Smooth muscle cell (in vitro differentiated cells): ENCODE measurements around the gene ADGRB2. TPM values are rescaled to one million over a fixed set of nuclear protein-coding genes. Genes with fewer than 3 reads are reported as not detected.

Experiments
- DNase-seq: peaks from one replicate; lab custom pipeline; 2025; ENCODE audit not compliant: unreplicated experiment; lab: John Stamatoyannopoulos, UW
- H2AFZ ChIP-seq: fragments of 200-600 bp; sonication (generic); 2 replicates; pipeline ENCODE4 v1.6.0; 2016; ENCODE audit warnings: antibody characterized with exemption, low read depth, mild to moderate bottlenecking
- H3F3A ChIP-seq: fragments of 200-600 bp; sonication (generic); 2 replicates; pipeline ENCODE4 v1.6.0; 2017; ENCODE audit warnings: antibody characterized with exemption, low read depth
- H3K27ac ChIP-seq: fragments of 200-600 bp; sonication (generic); 2 replicates; pipeline ENCODE4 v1.5.1; 2016; ENCODE audit warnings: low read depth, mild to moderate bottlenecking
- H3K27me3 ChIP-seq: fragments of 200-600 bp; sonication (generic); 2 replicates; pipeline ENCODE4 v1.6.1; 2016; ENCODE audit warnings: low read depth, mild to moderate bottlenecking
- H3K36me3 ChIP-seq: fragments of 200-600 bp; sonication (generic); 2 replicates; pipeline ENCODE4 v1.5.1; 2016; ENCODE audit warnings: low read depth
- H3K4me1 ChIP-seq: fragments of 200-600 bp; sonication (generic); 2 replicates; pipeline ENCODE4 v1.5.1; 2016; ENCODE audit warnings: low read depth
- H3K4me2 ChIP-seq: fragments of 200-600 bp; sonication (generic); 2 replicates; pipeline ENCODE4 v1.6.0; 2016; ENCODE audit warnings: mild to moderate bottlenecking
- H3K4me3 ChIP-seq: fragments of 200-600 bp; sonication (generic); 2 replicates; pipeline ENCODE4 v1.5.1; 2016; ENCODE audit warnings: mild to moderate bottlenecking
- H3K79me2 ChIP-seq: fragments of 200-600 bp; sonication (generic); 2 replicates; pipeline ENCODE4 v1.6.0; 2016; ENCODE audit warnings: low read depth, mild to moderate bottlenecking
- H3K9ac ChIP-seq: fragments of 200-600 bp; sonication (generic); 2 replicates; pipeline ENCODE4 v1.6.0; 2016; ENCODE audit warnings: low read depth
- H3K9me3 ChIP-seq: fragments of 200-600 bp; sonication (generic); replicated peaks from 2 replicates; pipeline ENCODE4 v1.5.1; 2016; ENCODE audit warnings: low read depth
- H4K20me1 ChIP-seq: fragments of 200-600 bp; sonication (generic); 2 replicates; pipeline ENCODE4 v1.6.0; 2016; ENCODE audit warnings: low read depth
- WGBS: methylation state at CpG from one replicate; pipeline ENCODE4 v1.1.7; 2016; ENCODE audit warnings: low lambda C conversion rate; 5-methylcytosine and 5-hydroxymethylcytosine counted together
- polyA plus RNA-seq: library from polyadenylated mRNA; unstranded; fragments of >200 nt; fragmentation: Nextera tagmentation; extraction: Ambion mirVana; gene quantifications from 2 replicates; pipeline ENCODE4 v1.2.1, GENCODE V29; 2016
- total RNA-seq: library from RNA; depleted of rRNA; stranded (reverse); fragments of >200 nt; gene quantifications from 2 replicates; pipeline ENCODE4 v1.2.3, GENCODE V29; 2014
- TF ChIP-seq, protein P1 (sequence below): fragments of 200-600 bp; sonication (generic); IDR thresholded peaks from 2 replicates; pipeline ENCODE4 v1.5.1; 2017; ENCODE audit warnings: borderline replicate concordance, mild to moderate bottlenecking, antibody characterized with exemption; ENCODE audit not compliant: insufficient read depth, poor library complexity, severe bottlenecking

The ADGRB2 gene
- total and polyA plus RNA-seq, 2 experiments from 2014 or later: 8.8 to 9.4 TPM

DNA sequence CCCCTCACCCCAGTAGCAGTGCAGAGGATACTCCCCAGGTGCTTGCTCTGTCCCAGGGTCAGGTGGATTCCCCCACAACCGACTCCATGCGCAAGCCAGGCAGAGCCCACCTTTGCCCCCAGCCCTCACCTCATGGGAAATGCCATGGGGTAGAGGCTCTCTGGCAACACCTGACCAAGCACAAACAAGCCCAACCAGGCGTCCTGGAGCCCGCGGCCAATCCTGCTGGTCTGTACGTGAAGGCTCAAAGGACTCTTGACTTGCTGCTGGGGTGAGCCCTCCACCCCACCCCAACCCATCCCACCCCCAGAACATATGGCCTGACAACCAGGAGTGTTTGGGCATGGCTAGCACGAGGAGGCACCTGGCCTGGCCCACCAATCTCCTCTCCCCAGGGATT lies 1.8 kb downstream of the ADGRB2 start:
- Histone ChIP-seq H3K27me3 (no peaks in the 10 kb centered on the region), H3K79me2 (no peaks in the 10 kb centered on the region), H3K4me1 (peaks cover 35% of the 10 kb centered on the region), H3K9ac (no peak overlapping the region), H3K9me3 (no peaks in the 10 kb centered on the region), H3K4me2 (peak overlapping the region; percentile 99), H2AFZ (no peak overlapping the region), H3K36me3 (no peaks in the 10 kb centered on the region), H3K4me3 (peak overlapping the region; percentile 75), H4K20me1 (peaks cover 9% of the 10 kb centered on the region), H3K27ac (peak overlapping the region; percentile 25), H3F3A (peaks cover 3% of the 10 kb centered on the region)
- TF ChIP-seq, protein P1, sequence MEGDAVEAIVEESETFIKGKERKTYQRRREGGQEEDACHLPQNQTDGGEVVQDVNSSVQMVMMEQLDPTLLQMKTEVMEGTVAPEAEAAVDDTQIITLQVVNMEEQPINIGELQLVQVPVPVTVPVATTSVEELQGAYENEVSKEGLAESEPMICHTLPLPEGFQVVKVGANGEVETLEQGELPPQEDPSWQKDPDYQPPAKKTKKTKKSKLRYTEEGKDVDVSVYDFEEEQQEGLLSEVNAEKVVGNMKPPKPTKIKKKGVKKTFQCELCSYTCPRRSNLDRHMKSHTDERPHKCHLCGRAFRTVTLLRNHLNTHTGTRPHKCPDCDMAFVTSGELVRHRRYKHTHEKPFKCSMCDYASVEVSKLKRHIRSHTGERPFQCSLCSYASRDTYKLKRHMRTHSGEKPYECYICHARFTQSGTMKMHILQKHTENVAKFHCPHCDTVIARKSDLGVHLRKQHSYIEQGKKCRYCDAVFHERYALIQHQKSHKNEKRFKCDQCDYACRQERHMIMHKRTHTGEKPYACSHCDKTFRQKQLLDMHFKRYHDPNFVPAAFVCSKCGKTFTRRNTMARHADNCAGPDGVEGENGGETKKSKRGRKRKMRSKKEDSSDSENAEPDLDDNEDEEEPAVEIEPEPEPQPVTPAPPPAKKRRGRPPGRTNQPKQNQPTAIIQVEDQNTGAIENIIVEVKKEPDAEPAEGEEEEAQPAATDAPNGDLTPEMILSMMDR: no peak
- DNase-seq: no peak
- 56% methylated on average over 6 of the region's 7 CpGs for WGBS

DNA sequence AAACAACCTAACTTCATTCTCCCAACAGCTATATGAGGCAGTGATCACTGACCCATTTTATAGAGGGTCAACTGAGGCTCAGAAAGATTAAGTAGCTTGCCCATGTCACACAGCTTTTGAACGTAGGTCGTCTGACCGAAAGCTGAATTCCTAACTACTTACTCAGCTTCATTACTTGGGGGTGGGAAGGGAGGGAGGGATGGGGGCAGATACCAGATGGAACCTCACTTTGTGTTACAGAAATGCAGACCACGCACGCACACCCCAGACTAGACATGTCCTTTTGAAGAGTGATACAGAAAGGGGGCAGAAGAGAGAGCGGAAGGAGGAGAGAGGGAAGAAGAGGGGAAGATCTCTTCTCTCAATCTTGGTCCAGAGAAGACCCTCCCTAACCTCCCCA lies 2.3 kb downstream of the ADGRB2 start:
- Histone ChIP-seq H3K4me1 (peaks cover 35% of the 10 kb centered on the region), H3K79me2 (no peaks in the 10 kb centered on the region), H3K27ac (peak overlapping the region; percentile 67), H3F3A (peaks cover 3% of the 10 kb centered on the region), H3K4me2 (peak overlapping the region; percentile 100), H3K27me3 (no peaks in the 10 kb centered on the region), H4K20me1 (peaks cover 12% of the 10 kb centered on the region), H3K9ac (no peak overlapping the region), H3K4me3 (no peak overlapping the region), H3K36me3 (no peaks in the 10 kb centered on the region), H2AFZ (no peak overlapping the region), H3K9me3 (no peaks in the 10 kb centered on the region)
- TF ChIP-seq, protein P1: no peak
- no peak for DNase-seq
- 20% methylated on average over 4 of the region's 6 CpGs for WGBS

DNA sequence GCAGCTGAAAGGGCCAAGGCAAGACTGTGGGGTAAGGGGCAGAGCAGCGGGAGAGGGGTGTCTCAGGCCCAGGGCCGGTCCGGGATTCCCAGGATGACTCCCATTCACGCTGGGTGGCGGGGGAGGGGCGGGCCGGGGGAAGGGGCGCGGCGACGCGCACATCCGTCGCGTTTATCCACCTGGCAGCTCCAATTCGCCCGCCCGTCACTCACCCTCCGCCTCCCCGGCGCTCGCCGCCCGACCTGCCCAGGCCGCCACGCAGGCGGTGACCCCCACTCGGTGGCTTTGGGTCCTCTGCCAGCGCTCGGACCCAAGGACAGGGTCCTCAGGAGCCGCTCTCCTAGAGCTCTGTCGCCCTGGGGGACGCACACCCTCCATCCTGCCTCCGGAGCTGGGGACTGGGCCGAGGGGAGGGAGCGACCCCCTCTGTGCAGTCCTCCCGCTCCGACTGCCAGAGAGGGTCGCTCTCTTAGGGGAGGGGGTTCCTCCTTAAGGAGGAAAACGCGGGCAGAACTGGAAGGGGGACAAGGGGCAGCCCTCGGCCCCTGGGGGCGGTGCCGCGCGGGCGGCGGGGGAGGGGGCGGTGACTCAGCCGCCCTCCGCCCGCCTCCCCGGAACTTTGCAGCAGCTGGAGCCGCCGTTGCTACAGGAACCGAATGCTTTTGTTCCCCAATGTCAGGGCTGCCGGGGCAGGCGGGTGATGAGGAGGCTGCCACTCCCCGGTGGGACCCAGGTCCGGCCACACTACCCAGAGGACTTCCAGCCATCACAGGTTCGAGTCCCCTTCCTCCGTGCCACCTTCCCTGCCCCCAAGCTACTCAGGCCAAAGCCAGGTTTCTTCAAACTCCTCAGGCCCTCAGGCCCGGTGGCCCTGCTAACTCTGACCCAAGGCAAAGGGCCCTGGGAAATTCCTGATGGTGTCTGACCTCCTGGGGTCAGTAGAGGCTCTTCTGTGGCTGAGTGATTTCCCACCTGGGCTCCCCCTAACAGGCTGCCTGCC lies 3.4 kb downstream of the ADGRB2 start:
- Histone ChIP-seq H3K4me3 (peak overlapping the region; percentile 98), H3K9me3 (no peaks in the 10 kb centered on the region), H4K20me1 (peaks cover 12% of the 10 kb centered on the region), H3F3A (peaks cover 3% of the 10 kb centered on the region), H3K79me2 (no peaks in the 10 kb centered on the region), H3K27me3 (no peaks in the 10 kb centered on the region), H3K36me3 (no peaks in the 10 kb centered on the region), H2AFZ (peak overlapping the region; percentile 99), H3K27ac (peak overlapping the region; percentile 67), H3K4me1 (peaks cover 35% of the 10 kb centered on the region), H3K9ac (peak overlapping the region; percentile 94), H3K4me2 (peak overlapping the region; percentile 100)
- DNase-seq: peak; percentile 29
- TF ChIP-seq, protein P1: no peak
- WGBS: 2% methylated on average over 31 of the region's 63 CpGs
